Hematopoietic multipotent progenitor cell treated with erythropoietin and hydrocortisone succinate and interleukin-3 and kit ligand, for 15 days (in vitro differentiated cells): ENCODE data around the gene TAL1.

Experiments
- DNase-seq: peaks from one replicate; pipeline ENCODE4 v3.0.0-alpha.2; 2015; ENCODE audit warnings: low spot score

The TAL1 gene

GRCh38 chr1:47229886-47230691, 1.9 kb downstream of the TAL1 start:
- peak; percentile 51 for DNase-seq

GRCh38 chr1:47229031-47229885, 2.8 kb downstream of the TAL1 start:
- DNase-seq: peak; percentile 87

GRCh38 chr1:47228644-47229030, 3.4 kb downstream of the TAL1 start:
- no peak for DNase-seq

GRCh38 chr1:47227341-47228232, 4.4 kb downstream of the TAL1 start:
- peak; percentile 54 for DNase-seq

- peak; percentile 65 for DNase-seq
Observed at GRCh38 chr1:47226839-47227215, 5.2 kb downstream of the TAL1 start.

GRCh38 chr1:47226121-47226838, 5.7 kb downstream of the TAL1 start:
- peak; percentile 65 for DNase-seq

- no peak for DNase-seq
Observed at GRCh38 chr1:47225430-47226100, 6.5 kb downstream of the TAL1 start.

- DNase-seq: peak; percentile 48
Observed at GRCh38 chr1:47224676-47225399, 7.2 kb downstream of the TAL1 start.

- DNase-seq: no peak
Observed at GRCh38 chr1:47223921-47224675, 7.9 kb downstream of the TAL1 start.

- DNase-seq: no peak
Observed at GRCh38 chr1:47223174-47223920, 8.7 kb downstream of the TAL1 start.

- no peak for DNase-seq
Observed at GRCh38 chr1:47222476-47222875, 9.5 kb downstream of the TAL1 start.

GRCh38 chr1:47219590-47220220, 12.3 kb downstream of the TAL1 start:
- DNase-seq: no peak

GRCh38 chr1:47219001-47219400, 13.0 kb downstream of the TAL1 start:
- no peak for DNase-seq

GRCh38 chr1:47216278-47217059, 15.6 kb downstream of the TAL1 start:
- peak; percentile 51 for DNase-seq

GRCh38 chr1:47215713-47216112, 16.3 kb downstream of the TAL1 start:
- no peak for DNase-seq

- no peak for DNase-seq
Observed at GRCh38 chr1:47214549-47214948, 17.5 kb downstream of the TAL1 start.

- peak; percentile 64 for DNase-seq
Observed at GRCh38 chr1:47213230-47213963, 18.6 kb downstream of the TAL1 start.
